Activated effector memory CD4-positive, alpha-beta T cell treated with Interleukin-2 at 50 U/mL for 16 hours (primary cell): ENCODE measurements around the gene SAFB2.

Experiments
- DNase-seq: peaks from one replicate; pipeline ENCODE4 v3.0.0-alpha.2; 2020

SAFB2 gene

DNA sequence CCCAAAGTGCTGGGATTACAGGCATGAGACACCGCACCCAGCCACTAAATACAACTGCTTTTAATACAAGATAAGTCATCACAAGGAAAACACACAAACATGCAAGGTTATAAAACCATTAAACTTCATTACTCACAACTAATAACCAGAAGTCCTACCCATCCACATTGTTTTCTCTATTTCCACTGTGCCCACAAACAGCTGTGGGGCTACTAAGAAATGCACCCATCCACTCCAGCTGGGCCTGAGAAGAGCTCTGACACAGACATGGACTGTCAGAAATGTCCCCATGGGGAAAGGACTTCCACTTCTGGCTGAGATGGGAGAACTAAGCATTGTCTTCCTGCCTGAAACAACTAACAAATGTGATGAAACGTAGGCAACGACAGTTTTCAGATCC lies 17.2 kb downstream of the SAFB2 start:
- DNase-seq = no peak

DNA sequence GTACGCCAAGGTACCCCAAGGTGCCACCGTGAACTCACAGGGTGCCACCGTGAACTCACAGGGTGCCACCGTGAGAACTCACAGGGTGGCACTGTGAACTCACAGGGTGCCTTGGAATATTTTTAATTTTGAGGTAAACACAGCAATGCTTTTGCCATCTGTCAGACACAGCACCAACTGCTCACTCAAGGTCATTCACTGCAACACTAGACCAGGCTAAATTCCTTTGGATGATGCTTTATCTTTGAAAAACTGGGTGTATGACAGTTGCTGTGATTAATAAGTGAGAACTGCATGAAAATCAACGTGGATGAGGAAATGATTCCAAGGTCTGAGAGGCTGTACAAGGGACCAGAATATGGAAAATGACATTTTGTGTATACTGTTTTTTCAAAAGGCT lies 18.9 kb downstream of the SAFB2 start:
- DNase-seq = no peak

DNA sequence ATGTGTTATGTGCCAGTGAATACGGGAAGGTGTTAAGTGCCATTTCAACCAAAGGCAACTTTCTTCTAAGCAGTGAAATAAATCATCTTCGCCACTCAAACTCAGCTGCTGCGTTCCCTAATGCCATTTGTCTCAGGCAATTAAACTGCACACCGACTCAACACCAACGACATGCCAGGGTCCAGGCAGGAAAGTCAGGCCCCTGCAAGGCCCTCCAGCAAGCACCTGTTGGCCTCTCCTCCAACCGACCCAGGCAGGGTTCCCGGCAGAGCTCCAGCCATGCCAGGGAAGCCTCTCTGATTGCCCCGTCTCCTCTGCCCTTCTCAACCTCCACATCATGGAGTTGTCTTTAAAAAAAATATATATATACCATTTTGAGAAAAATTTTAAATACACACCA lies 21.8 kb downstream of the SAFB2 start:
- no peak for DNase-seq

DNA sequence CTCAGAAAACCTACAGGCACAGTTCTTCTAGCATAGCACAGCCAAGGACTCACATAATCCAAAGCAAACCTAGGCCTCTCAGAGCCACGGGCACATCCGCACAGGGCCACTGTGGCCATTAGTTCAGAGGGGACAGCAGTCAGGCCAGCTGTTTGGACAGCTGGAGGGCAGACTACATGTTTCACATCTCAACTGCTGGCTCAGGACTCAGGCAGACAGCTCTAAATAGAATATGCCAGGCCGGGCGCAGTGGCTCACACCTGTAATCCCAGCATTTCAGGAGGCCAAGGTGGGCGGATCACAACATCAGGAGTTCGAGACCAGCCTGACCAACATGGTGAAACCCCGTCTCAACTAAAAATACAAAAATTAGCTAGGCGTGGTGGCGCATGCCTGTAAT lies 26.8 kb downstream of the SAFB2 start:
- DNase-seq = no peak

DNA sequence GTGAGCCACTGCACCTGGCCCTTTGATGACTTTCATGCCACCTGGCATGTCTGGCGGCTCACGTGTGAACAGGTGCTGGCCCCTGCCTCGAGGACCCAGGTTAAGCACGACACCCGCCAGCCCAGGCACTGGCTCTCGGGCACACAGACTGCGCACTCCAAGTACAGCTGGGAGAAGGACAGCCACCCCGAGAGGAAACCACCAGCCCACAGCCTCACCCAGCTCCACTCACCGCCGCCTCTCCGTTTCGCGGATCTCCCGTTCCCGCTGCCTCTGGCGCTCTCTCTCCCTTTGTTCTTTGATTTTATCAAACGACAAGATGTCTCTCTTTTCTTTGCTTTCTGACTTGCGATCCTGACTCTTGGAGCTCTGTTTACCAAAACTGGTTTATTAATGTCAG lies 27.4 kb downstream of the SAFB2 start:
- DNase-seq = no peak

DNA sequence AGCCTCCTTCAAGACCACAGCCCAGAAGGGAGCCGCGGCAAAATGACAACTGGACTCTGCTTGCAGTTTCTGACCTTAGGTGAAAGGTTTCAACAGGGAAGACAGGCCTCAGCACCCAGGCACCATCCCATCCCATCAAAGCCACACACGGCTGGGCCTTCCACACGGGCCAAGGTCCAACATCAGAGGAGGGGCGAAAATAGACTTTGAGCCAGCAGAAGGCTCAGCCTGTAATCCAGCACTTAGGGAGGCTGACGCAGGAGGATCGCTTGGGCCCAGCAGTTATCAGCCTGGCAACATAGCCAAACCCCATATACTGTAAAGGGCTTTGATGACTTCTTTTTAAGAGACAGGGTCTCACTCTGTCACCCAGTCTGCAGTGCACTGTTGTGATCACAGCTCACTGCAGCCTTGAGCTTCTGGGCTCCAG lies 28.0 kb downstream of the SAFB2 start:
- no peak for DNase-seq

DNA sequence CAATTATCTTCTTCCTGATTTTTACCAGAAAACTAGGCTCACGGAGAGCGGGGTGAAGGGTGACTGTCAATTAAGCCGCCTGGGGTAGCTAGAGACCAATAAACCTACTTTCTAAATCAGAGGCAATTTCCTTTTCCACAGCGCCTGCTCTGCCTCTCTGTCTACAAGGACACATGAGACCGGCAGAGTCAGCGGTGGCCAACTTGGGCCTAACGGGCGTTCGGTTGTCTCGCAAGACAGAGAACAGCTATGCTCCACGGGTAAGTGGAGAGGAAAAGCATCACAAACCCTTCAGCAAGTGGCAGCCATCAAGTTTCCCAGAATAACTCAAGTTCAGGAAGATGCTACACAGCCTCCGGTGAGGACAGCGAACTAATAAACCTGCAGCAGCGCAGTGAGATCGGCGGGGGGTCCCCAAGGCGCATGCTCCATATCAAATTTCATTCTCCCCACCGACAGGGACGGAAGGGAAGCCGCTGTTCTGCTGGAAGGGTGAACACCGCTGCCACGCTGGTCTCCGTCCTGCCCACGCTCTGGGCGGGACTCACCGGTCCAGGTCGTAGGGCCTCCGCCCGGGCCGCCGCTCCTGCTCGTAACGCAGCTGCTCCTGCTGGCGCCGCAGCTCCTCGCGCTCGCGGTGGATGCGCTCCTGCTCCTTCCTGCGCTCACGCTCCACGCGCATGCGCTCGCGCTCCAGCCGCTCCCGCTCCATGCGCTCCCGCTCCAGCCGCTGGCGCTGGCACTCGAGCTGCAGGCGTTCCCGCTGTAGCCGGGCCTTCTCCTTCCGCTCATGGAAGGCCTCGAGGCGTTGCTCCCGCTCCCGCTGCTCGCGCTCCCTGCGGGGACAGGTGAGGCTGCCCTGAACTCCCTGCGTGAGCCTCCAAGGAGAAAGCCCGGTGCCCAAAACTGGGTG lies 29.0 kb downstream of the SAFB2 start:
- no peak for DNase-seq

DNA sequence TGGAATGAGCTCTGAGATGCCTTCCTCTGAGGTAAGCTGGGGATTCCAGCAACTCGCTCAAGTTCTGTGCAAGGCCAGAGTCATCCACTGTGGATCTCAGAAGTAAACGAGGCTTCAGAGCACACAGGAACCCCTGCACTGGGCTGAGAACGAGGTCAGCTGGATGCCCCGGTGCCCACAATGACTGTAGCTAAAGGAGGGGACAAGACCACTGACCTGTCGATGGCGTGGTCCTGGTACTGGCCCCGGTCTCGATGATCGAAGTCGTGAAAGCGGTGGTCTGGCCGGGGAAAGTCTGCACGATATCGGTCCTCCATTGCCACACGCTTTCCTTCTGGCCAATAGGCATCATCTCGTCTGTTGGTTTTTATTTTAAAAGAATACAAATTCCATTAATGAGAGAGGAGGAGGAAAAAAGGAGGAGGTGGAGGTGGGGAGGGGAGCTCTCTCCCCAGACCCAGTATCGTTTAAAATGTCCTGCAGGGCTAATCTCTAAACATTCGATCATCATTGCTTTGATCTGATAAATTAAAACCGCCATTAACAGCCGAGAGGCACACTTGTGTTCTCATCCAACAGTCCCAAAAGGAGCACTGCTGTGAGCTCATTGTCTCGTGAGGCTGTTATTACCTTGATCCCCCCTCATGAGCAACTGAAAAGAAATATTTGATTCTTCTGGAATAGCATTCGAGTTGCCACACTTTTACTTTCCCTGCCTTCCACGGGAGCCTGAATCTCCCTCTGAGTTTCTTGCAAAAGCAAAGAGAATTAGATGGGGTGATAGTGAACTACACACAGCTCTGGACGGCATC lies 29.8 kb downstream of the SAFB2 start:
- no peak for DNase-seq

DNA sequence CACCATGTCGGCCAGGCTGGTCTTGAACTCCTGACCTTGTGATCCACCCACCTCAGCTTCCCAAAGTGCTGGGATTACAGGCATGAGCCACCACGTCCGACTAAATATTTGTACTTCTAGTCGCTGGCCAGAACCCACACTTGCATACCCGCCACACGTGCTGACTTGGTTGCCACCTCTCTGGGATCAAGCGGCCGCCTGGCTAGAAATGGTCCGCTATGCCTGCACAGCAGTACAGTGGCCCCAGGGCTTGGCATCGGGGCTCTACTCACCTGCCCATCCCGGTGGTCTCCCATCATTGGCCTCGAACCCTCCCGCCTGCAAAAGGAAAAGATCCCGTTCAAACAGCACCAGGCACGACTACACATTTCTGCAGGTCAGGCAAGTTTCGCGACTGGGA lies 31.1 kb downstream of the SAFB2 start:
- no peak for DNase-seq

DNA sequence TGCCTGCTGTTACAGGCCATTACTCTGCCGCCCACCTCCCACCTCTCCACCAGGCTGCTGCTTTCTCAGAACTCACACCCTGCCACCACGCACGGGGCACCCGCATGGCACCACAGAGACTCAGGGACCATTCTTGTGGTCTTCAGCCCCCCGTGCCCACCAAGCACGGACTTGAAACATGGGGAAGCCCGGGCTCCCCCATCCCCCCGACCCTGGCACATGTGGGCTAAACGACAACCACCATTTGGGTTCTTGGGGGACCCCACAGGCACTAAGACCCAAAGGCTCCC lies 31.8 kb downstream of the SAFB2 start:
- DNase-seq = no peak

DNA sequence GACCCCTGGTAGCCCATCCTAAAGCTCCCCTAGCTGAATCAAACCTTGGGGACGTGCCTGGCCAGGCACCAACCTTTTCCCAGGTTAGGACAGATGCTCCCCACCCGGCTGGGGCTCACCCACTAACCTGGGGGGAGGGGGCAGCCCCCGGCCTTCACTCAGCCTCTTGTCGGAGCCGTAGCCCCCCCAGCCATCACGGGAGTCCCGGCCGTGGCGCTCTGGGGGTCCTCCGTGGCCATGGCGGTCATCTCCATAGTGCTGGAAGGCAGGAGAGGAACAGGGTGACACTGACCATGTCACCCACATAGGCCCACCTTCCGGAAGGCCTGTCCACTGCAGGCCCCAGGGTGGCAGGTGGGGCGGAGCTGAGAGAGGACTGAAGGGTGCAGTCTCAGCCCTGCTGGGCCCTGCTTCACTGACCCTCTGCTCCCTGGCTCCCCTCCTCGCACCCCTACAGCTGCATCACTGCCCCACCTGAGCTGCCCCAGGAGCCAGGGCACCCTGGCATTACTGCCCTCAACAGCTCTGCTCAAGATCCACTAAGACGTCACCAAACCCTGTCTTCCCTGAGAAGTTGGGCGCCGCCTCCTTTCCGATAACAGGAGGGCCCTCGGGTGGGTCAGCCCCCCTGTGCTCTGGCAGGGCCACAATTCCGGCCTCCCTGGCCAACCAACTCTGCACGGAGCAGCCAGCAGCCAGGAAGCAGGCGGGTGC lies 32.3 kb downstream of the SAFB2 start:
- no peak for DNase-seq

DNA sequence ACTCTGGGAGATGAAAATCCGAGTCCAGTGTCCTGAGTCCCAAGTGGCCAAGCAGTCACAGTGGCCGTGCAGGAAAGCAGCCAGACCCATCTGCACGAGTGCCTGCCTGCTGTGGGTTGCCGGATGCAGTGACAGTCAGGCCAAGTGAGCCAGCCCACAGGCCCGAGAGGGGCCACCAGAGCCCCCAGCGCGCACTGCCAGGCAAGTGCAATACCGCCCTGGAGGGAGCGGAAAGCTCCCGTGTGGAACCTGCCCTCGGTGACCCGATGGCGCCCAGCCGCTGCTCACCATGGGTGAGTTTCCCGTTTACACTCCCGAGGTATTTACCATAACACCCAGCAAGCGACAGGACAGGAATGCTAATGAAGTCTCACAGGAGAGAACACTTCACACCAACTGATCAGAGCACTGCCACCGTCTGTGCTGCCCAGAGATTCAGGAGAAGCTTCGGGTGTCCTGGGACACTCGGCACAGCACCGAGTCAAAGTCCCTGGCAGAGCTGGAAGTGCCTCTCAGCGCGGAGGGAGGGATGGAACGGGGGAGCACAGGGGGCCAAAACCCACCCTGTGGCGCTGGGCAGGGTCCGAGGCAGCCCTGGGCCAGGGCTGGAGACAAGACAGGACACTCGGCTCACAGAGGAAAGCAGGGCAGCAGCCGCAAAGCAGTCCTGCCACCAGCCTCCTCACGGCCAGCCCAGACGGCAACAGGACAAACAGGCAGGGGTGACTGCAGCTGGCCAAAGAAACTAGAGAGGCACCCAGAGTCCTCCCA lies 33.5 kb downstream of the SAFB2 start:
- no peak for DNase-seq

DNA sequence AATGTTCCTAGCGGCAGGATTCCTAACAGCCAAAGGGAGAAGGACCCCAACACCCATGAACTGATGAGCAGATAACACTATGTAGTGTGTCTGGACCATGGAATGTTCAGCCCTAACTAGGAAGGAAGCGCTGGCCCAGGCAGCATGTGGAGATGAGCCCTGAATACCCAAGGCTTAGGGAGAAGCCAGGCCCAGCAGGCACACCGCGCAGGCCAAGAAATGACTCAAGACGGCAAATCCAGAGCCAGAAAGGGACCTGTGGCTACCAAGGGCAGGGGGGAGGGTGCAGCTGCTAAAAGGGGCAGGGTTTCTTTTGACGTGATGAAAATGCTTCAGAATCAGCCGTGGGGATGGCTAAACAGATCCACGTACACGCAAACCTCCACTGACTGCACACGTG lies 34.1 kb downstream of the SAFB2 start:
- no peak for DNase-seq

DNA sequence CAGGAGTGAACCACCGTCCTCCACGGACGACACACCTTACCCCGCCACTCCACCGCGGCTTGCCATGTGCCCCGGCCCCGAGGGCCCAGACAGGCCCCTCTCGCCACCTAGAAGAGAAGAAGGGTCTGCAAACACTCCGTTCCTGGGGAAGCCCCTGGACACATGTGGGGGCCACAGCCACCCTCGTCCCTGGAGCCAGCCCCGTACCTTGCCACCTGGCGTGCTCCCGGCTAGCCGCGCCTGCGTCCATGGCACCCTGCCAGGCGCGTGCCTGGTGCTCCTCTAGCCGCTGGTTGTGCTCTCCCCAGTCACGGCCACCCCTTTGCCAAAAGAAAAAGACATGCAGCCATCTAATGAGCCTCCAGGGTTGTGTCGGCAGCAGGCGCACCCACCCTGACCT lies 34.9 kb downstream of the SAFB2 start:
- DNase-seq = no peak

DNA sequence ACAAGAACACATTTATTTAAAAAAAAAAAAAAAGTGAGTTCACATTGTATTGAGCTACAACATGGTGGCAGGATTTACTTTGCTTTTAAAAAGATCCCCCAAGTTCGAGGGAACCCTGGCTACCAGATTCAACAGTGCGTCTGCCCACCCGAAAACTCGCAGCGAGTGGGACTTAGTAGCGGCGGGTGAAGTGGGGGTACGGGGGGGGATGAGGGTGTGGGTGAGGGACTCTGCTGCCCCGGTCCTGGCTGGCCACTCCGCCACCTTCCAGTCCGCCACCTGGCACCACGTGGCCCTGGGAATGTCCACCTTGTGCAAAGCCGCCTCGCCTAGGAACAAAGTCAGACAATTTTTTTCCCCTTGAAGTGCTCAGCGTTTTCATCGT lies 35.5 kb downstream of the SAFB2 start:
- DNase-seq = no peak

DNA sequence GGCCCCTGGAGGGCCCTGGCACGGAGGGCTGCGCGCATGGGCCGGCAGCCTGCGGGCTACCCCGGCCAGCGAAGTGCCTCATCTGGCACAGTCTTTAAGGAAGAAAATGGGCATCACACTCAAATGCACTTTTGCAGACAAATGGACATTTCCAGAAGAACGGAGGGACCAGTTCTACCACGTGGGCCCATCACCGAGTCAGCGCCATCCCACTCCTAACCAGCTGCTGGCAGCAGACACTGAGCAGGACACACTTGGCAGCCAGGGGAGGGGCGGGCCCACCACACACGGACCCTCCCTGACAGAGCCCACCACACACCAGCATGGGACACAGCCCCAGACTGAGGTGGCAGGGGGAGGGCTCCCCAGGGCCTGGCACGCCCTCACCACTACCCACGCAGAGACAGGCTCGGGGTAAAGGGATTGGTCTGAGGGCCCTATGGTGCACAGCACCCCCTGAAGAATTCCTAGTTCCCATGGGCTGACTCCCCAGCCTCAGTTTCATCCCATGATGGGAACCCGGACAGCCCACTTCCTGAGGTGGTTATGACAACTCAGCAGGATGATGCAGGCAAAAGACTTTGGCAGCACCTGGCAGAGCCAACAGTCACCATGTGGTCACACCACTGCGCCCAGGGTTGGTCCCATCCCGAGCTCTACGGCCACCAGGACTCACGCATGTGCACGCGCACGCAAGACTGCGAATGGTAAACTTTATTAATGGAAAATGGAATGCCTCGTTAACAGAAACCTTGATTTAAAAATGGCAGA lies 36.1 kb downstream of the SAFB2 start:
- DNase-seq = no peak

DNA sequence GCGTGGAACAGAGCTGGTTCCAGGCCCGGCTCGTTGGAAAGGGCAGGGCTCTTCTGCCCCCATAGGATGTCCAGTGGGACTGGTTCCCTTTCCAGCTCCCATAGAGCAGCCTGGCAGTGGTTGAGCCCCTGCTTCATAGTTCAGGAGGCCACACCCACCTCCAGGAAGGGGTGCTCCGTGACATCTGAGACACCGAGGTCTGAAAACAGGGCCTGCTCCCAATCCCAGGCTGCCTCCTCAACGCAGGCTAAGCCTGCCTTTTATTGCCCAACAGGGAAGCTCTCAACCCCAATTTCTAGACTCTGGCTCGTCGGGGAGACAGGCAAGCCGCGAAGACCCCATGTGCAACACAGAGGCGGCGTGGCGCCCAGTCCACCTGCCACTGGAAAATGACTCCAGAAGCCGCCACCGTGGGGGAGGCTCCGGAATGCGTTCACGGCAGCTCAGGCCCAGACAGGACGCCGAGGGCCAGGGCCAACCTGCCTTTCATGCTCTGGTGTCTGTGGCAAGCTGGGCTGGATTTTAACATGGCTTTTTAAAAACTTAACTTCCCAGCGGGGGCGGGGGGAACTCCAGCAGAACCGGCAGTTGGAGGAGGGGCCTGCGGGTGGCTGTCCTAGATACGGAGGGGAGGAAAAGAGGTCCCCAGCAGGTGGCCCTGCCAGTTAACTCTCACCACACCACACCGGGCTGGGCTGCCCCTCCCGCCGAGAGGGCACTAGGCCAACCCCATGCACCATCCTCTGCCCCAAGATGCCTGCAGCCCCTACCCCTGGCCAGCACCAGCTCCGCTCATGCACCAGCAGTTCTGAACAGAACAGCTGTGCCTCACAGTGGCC lies 36.9 kb downstream of the SAFB2 start:
- peak; percentile 7 for DNase-seq

DNA sequence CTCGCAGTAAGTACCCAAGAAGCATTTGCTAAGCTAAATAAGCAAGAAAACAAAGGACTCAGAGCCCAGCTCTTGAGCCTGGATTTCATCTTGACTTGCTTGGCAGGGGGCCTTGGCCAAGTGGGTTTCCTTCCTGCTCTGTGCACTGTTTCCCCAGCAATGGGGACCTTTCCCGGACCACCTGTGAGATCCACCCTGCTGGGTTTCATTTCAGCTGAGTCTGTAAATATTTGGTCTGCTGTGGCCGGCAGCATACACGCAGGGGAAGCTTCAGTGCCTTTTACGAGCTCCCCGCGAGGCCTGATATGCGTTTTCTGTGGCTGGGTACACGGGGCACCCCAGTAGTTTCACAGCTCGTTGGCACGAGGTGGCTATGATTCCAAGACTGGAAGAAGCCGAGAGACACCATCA lies 42.4 kb downstream of the SAFB2 start:
- no peak for DNase-seq

DNA sequence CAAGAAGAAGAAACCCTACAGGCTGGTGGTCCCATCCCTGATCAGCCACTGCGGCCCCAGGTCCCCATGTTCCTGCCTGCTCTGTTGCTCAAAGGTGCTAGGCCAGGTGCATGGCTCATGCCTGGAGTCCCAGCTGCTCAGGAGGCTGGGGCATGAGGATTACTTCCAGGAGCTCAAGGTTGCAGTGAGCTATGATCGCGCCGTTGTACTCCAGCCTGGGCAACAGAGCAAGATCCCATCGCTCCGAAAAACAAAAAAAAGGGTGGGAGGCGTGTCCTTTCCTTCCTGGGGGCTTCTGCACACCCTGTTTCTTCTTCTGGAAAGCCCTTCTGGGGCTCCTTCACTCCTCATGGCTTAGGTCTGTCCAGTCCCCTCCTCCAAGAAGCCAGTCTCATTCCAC lies 42.9 kb downstream of the SAFB2 start:
- no peak for DNase-seq

DNA sequence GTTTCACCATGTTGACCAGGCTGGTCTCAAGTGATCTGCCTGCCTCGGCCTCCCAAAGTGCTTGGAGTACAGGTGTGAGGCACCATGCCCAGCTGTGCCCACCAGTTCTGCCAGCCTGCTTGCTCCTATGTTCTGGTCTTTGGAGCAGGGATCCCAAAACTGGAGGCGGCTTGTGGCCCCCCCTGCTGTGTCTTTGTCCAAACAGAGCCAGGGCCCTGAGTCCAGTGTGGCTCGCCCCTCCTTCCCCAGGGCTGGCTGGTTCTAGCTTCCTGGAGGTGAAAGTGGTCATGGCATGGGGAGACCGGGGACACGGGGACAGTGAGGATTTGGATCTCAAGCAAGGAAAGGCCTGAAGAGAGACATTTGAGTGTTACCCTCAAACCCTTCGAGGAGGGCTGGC lies 43.3 kb downstream of the SAFB2 start:
- DNase-seq = no peak
